Activated naive CD4-positive, alpha-beta T cell treated with Interleukin-2 at 50 U/mL for 16 hours (primary cell): ENCODE results near the gene RAC2.
"Not testable (repeated sequence)": the region's sequence is repeated elsewhere in the genome, so short reads cannot be mapped to it uniquely, and the experiment has no call there.

Experiments used
- DNase-seq: peaks from one replicate; pipeline ENCODE4 v3.0.0-alpha.2; 2020

The RAC2 gene

DNA sequence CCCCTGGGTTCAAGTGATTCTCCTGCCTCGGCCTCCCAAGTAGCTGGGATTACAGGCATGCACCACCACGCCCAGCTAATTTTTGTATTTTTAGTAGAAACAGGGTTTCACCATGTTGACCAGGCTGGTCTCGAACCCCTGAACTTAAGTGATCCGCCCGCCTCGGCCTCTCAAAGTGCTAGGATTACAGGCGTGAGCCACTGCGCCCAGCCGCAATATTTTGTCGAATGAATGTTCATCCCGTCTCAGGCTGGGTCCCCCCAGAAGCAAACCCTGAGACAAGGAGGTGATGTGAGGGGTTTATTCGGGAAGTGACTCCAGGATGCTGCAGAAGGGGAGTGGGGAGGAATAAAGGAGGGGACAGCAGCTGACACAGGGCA lies 10.7 kb downstream of the RAC2 start:
- DNase-seq: not testable (repeated sequence)

DNA sequence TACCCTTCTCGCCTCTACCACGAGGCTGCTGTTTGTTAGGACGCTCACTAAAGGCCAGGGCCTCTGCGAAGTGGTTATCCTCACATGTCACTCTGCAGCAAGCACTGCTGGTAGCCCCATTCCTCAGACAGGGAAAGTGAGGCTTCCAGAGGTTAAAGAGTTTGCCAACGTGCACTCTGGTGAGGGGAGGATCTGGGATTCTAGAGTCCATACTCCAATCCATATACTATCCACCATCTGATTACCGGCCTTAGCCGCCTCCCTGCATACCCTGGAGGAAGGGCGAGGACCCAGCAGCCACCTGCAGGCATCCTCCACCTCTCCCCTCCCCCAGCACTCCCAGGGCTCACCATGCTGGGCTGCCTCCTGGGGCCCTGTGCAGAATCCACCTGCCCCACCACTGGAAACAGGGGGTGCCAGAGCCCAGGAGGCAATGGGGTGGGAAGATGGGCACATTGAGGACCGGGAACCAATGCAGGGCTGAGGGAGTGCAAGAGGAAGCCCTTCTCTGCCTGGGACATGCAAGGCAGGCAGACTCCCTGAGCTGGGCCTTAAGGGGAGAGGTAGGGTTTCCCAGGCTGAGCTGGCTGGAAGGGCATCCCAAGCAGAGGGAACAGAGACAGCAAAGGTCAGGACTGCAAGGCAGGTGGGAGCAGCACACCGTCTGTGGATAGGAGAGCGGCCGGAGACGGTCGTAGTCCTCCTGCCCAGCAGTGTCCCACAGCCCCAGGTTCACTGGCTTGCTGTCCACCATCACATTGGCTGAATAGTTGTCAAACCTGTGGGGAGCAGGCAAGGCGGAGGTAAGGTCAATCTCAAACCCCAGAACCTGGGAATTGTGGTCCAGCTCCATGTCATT lies 11.7 kb downstream of the RAC2 start:
- no peak for DNase-seq

DNA sequence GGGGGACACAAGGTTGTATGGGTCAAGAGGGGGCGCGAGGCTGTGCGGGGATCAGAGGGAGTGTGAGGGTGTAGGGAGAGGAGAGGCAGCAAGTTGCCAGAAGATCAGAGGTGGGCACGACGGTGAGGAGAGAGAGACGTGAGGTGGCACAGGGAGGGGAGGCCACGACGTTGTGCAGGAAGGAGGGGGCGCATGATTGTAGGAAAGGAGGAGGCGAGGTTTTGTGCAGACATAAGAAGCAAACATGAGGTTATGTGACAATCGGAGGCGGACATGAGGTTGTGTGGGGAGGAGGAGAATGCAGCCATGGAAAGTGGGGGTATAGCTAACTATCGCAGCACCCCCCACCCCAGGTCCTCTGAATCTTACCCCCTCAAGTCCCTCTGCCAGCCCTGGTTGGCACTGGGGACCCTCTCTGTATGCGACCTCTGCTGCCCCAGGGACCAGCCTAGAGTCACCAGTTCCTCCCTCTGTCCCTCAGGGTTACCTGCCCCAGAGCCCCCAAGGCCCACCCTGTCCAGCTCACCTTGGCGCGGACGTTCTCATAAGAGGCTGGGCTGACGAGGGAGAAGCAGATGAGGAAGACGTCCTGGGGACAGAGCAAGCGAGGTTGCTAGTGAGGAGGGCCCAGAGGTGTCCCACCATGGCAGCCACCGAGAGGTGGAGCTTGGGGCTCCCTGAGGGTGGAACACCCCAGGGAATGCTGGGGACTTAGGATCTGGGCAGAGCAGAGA lies 12.5 kb downstream of the RAC2 start:
- DNase-seq: peak; percentile 61

DNA sequence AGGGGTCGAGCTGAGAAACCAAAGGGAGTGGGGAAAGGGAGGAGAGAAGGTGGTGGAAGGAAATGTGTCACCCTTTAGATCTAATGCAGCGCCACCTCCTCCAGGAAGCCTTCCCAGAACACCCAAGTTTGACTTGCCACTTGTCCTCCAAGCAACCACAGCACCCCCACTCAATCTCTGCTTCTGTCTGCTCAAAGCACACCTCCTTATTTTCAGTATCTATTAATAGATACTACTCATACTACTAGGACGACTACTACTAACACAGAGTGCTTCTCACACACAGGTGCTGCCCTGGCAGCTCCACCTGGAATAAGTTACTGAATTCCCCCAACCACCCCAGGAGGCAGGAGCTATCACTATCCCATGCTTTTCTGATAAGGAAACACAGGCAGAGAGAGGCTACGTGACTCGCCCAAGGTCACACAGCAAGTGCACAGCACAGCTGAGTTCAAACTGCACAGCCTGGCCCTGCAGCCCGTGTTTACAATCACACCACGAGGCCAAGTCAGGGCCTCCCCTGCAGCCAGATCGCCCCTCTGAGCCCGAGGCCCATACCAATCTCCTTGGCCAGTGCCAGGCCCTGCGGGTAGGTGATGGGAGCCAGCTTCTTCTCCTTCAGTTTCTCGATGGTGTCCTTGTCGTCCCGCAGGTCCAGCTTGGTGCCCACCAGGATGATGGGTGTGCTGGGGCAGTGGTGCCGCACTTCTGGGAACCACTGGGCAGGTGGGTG lies 13.2 kb downstream of the RAC2 start:
- DNase-seq: peak; percentile 82

DNA sequence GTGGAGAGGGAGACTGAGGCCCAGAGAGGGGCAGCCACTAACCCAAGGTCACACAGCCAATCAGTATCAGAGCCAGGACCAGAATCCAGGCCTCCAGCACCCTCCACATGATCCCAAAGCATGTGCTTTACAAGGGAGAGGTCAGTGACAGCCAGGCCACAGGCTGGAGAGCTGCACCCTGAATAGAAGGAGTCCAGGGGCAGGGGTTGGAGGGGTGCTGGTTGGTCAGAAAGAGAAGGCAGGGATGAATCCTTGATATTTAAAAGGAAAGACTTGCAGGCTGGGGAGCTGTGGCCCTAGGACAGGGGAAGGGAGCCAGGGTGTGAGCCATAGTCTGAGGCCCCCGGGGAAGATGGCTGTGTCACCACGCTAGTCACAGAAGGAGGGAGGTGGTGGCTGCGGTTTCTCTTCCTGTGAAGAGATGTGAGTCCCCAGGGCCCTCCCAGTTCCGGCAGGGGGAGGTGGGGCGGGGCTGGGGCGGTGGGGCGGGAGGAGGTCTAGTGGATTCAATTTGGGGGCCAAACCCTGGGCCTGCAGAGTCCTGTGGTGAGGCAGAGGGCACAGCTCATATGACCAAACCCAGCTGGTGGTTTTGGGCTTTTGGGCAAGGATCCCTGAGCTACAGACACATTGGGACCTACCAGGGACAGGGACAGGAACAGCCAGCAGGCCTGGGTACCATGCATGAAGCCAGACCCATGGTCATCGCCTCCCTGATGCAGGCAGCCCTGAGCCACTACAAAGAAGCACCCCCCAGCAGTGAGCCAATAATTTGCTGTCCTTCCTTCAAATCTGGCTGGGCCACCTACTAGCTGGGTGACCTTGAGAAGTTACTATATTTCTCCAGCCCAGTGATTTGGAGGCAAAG lies 14.0 kb downstream of the RAC2 start:
- peak; percentile 92 for DNase-seq

DNA sequence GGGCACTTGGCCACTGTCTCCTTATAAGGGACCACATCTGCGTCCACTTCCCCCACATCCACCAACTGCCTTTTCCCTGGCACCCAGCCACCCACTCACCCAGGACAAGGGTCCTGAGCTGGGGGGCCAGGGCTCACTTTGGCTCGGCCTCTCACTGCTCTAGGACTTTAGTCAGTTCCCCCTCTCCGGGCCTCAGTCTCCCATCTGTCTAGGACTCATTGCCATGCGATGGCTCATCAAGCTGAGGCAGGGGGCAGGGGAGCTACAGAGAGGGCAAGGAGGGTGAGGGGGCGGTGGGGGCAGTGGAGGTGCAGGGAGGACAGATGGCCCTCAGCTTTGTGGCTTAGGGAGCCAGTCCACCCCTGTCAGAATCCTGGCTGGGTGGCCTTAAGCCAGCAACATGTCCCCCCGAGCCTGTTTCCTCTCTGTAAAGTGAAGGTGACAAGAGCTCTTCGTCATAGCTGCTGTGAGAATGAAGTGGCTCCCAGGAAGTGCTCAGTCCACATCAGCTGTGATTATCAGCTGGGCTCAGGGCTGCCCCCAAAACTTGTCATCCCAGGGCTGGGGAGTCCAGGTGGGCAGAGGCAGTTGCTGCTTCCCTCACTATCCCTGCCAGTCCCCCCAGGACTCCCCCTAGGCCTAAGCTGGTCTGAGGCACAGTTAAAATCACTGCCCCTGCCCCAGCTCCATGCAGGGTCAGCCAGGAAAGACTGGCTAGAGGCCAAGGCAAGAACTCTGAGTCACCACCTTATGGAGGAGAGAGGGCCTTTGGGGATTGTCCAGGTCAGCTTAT lies 14.9 kb downstream of the RAC2 start:
- no peak for DNase-seq

DNA sequence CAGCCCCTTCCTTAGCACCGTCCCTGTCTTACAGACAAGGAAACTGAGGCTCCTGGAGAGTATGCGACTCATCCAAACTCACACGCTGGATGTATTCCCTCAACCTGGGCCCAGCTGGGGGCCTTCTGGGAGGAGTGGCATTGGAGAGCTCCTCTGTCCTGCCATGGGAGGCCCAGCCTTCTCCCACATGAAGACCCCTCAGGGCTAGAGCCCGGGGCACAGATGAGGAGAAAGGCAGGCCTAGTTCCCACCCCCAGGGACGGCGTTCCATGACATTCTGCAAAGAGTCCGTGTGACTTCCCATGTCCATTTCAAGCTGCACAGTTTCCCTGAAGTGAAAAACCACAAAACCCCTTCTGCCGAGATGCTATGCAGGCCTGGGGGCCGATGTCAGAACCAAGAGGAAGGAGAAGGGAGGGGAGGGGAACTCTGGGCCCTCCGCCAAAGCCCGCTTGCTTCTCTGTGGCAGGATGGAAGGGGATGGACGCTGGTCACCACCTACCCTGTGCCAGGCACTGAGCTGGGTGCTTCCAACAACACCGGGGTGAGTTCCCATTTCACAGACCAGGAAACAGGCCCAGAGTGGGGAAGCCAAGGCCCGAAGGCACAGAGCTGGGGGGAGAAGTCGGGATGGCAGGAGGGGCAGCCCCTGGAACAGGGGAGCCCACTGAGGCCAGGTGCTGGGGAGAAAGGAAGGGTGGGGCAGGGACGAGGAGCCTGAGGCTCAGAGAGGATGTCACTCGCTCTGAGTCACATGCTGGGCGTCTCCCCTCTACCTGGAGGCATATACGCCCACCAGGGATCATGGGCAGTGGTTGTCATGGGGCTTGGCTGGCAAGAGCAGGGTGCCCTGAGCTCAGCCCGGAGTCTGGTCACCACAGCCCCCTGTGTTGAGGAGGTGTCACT lies 15.7 kb downstream of the RAC2 start:
- DNase-seq: peak; percentile 53

DNA sequence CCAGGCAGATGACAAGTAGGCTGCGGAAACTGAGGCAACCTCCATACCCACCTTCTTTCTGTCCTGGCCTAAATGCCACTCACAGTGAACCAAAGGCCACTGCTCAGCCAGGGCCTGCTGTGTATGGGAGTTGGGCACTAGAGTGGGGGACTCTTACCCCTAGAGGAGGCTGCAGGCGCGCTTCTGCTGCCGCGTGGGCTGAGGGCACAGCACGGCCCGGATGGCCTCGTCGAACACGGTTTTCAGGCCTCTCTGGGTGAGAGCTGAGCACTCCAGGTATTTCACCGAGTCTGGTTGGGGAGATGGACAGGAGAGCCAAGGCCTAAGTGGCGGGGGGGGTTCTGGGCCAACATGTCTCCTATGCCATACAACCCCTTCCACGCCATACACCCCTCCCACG lies 17.6 kb downstream of the RAC2 start:
- DNase-seq: no peak

DNA sequence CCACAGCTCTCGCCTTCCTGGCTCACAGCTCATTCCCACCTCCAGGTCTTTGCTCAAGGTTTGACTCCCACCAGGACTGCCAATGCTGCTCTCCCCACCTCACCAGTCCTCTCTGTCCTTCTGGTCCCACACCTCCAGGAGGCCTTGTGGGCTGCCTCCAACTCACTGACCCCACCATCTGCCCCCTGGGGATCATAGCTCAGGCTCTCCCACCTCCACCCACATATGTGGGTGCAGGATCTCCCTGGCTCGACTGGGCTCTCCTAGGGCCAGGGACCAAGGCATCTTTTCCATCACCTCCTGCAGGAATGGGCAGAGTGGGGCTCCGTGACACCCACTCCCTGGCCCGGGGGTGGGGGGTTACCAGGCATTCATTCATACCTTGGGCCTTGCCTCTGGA lies 18.0 kb downstream of the RAC2 start:
- DNase-seq: no peak

DNA sequence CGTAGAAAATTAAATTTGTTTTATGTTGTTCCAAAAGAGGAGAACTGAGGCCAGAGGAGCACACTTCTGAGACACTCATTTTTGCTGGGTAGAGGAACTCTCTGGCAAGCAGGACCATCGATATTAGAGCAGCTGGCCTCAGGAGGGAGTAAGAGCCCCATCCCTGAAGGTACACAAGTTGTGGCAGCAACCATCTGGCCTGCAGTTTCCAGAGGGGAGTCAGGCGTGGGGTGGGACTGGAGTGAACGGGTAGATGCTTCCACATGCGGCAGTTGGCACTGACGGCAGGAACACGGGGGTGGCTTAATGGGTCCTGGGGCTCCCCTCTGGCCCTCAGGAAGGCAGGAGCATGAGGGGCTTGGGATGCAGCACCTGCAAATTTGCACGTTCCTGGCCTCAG lies 18.6 kb downstream of the RAC2 start:
- no peak for DNase-seq

DNA sequence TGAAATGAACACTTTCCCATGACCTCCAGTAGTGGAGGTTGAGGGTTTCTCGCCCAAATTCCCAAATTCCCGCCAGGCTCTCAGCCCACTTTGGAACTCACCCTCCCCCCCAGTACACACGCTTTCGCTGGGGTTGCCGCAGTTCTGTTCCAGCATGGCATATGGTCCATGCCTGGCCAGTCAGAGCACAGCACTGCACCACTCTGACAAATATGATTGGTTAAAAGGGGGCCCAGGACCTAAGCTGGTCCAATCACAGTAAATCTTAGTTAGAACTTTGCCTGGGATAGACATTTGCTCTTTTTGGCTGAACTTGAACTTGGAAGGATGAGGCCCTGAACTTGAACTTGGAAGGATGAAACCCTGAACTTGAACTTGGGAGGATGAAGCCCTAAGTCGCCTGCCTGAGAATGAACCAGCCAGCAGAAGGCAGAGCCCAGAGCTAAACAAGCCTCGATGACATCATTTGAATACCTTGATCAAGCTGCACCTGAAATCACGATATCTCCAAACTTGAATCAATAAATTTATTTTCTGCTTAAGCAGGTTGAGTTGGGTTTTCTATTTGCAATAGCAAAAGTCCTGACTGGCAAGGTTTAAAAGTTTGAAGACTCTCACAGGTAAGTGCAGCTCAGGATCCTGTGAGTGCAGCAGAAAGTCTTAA lies 19.2 kb downstream of the RAC2 start:
- DNase-seq: no peak

DNA sequence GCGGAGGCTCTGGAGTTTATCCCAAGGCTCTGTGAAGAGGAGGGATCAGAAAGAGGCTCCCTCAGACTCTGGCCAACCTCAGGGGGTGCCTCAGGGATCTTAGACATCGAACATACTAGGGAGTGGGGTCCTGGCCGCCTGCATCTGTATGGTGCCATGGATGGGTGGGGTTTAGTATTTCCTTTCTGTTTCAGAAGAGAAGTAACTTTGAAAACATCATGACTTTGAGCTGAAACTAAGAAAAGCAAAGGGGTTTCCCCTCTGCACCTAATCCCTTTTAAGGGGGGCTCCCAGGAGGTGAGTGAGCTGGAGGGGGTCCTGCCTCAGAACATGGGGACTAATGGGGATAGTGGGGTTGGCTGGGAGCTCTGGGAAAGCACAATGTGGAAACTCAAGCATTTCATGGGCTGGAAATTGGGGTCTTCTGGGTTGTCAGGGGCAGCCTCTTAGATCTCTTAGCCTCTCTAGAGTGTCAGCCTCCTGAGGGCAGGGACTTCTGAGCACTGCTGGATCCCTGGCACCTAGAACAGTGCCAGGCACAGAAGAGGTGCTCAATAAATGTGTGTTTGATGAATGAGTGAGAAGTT lies 20.0 kb downstream of the RAC2 start:
- DNase-seq: no peak

DNA sequence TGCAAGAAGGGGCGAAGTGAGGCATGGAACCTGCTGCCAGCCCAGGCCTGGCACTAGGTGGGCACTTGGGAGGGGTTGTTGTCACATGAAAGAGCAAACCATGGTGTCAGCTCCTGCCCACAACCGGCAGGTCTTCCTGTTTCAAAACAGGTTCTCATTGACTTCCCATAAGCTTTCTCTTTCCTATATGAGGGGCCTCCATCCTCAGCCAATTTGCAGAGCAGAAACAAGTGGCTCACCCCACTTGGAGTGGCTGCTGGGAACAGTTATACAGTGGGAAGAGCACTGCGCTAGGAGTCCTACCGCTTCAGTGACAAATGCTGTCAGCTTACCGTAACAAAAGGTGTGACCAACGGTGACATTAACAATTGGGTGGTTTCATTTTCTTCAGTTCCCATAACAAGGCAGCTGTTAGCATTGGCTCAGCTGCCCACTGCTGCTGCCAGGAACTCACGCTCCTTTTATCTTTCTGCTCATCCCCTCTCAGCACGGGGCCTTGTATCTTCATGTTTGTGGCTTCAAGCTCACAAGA lies 21.6 kb downstream of the RAC2 start:
- DNase-seq: peak; percentile 48

DNA sequence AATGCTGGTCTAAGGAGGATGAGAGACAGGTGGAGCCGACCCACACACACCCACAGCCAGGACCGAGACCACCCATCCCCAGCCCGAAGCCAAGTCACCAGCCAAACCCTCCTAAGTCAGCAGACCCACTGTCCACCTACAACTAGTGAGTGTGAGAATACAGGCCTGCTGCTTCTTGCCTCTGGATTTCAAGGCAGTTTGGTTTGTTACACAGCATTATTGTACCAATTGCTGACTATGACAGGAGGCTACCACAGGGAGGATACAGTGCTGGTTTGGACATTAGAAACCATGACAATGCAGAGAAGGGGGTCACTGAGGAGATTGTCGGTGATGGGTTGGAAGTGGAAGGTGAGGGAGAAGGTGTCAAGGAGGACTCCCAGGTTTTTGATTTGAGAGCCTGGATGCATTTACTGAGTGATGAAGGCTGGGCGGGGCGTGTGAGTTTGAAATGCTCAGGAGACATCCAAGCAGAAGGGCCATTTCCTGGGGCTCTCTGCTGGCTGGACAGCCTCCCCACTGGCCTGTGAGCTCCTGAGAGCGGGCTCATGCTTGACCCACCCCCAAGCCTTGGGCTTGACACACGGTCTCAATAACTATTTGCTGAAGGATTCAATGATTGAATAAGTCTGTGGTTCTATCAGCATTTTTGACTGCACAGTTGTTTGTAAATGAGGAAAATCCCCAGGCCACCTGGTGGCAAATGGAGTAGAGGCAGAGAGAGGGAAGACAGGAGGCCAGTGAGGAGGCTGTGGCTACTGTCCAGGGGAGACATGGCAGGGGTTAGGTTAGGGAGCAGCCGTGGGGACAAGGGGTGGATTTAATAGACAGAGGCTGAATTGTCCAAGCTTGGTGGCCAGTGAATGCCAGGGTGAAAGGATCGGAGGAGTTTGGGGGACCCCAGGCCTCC lies 22.4 kb downstream of the RAC2 start:
- DNase-seq: no peak

DNA sequence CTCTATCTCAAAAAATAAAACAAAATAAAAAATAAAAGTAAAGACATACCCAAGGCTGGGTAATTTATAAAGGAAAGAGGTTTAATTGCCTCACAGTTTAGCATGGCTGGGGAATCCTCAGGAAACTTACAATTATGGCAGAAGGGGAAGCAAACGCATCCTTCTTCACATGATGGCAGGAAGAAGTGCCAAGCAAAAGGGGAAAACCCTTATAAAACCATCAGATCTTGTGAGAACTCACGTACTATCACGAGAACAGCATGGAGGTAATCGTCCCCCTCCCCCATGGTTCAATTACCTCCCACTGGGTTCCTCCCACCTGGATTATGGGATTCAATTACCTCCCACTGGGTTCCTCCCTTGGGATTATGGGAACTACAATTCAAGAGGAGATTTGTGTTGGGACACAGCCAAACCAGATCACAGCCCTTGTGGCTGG lies 23.5 kb downstream of the RAC2 start:
- DNase-seq: no peak

DNA sequence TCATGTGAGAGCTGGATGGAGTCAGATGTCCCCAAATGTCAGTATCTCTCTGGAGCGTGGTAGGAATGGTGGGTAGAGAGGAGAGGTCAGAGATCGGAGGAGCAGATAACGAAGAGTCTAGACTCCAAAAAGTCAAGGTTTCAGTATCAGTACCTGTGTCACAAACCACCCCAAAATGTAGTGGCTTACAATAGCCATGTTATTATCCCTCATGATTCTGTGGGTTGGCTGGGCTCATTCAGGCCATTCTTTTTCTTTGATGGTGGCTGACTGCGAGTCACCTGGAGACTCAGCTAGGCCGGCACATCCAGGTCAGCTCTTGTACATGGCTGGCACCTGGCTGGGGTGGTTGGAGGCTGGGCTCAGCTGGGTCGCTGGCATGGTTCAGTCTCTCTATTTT lies 24.5 kb downstream of the RAC2 start:
- DNase-seq: no peak

DNA sequence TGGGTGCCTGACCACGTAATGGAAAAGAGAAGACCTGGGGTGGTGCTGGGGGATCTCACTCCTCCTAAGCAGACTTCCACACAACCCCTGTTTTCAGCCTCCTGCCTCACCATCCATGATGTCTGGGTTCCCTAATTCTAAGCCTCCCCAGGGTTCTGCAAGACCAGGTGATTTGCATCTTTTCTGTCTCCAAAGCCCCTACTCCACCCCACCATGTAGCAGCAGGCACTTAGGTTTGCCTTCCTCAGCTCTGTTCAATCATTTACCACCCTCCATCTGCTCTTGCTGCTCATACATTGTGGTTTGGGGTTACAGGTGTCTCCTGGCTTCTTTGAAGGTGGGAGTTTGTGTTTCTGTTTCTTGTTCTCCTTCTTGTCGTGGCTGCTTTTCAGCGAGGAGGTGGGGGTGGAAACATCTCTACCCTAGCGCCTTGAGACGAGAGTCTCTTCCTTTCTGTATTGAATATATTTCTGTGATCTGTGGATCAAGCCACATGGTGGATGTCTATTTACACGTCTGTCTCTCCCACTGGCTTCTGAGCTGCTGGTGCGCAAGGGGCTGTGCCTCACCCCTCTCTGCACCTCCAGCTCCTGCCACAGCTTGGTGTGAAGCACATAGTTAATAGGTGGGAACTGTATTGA lies 25.2 kb downstream of the RAC2 start:
- DNase-seq: peak; percentile 73

DNA sequence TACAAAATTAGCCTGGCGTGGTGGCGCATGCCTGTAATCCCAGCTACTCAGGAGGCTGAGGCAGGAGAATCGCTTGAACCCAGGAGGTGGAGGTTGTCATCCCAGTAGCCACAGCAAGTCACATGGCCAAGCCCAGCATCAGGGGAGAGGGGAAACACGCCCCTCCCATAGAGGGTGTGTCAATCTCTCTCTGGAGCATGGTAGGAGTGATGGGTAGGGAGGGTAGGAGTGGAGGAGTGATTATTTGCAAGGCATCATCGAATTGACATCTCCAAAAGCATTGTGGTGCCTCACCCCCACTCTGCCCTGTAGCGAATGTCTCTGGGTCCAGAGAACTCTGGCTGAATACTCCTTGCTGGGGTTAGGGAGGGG lies 25.7 kb downstream of the RAC2 start:
- no peak for DNase-seq
